ENCODE results near the gene DLG5. TPM values are rescaled to one million over a fixed set of nuclear protein-coding genes. Genes with fewer than 3 reads are reported as not detected.

DLG5 gene
- total RNA-seq, 1 experiment from 2014 or later, result 69.7 TPM

GRCh38 chr10:77820349-77820748 is 106.2 kb downstream of the DLG5 start:
- Histone ChIP-seq H3K4me1 (no peaks in the 10 kb centered on the region), H3K4me3 (ENCODE audit: low read depth, low read length) (no peak overlapping the region), H3K36me3 (ENCODE audit: control insufficient read depth, insufficient read depth, low read length) (peaks cover 6% of the 10 kb centered on the region), H3K9me3 (no peaks in the 10 kb centered on the region), H3K27me3 (replicated peaks; ENCODE audit: control insufficient read depth, insufficient read depth, low read length) (no peaks in the 10 kb centered on the region)
- Mint-ChIP-seq H3K27me3 (ENCODE audit: insufficient read depth, unreplicated experiment) (no peaks in the 10 kb centered on the region), H3K27ac (ENCODE audit: unreplicated experiment) (no peak overlapping the region), H3K36me3 (ENCODE audit: insufficient read depth, unreplicated experiment) (peaks cover 74% of the 10 kb centered on the region), H3K4me1 (ENCODE audit: low read depth, unreplicated experiment) (no peaks in the 10 kb centered on the region), H3K4me3 (ENCODE audit: unreplicated experiment) (no peak overlapping the region), H3K9me3 (ENCODE audit: unreplicated experiment) (no peaks in the 10 kb centered on the region)
- ChIA-PET CTCF (no interaction called here), POLR2A (no interaction called here)
- no TSS peak for BruUV-seq (replicated peaks)
- intact Hi-C loops (cut with micrococcal nuclease; ENCODE audit: unreplicated experiment), result no loop called here
- DNase-seq, result no peak
- TF ChIP-seq, protein P1, sequence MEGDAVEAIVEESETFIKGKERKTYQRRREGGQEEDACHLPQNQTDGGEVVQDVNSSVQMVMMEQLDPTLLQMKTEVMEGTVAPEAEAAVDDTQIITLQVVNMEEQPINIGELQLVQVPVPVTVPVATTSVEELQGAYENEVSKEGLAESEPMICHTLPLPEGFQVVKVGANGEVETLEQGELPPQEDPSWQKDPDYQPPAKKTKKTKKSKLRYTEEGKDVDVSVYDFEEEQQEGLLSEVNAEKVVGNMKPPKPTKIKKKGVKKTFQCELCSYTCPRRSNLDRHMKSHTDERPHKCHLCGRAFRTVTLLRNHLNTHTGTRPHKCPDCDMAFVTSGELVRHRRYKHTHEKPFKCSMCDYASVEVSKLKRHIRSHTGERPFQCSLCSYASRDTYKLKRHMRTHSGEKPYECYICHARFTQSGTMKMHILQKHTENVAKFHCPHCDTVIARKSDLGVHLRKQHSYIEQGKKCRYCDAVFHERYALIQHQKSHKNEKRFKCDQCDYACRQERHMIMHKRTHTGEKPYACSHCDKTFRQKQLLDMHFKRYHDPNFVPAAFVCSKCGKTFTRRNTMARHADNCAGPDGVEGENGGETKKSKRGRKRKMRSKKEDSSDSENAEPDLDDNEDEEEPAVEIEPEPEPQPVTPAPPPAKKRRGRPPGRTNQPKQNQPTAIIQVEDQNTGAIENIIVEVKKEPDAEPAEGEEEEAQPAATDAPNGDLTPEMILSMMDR (IDR thresholded peaks at IDR 0.05; ENCODE audit: insufficient read depth in 1 of 2, low read depth in 1 of 2, low read length in 1 of 2, severe bottlenecking in 1 of 2, unreplicated experiment in 1 of 2), result no peak

DNA sequence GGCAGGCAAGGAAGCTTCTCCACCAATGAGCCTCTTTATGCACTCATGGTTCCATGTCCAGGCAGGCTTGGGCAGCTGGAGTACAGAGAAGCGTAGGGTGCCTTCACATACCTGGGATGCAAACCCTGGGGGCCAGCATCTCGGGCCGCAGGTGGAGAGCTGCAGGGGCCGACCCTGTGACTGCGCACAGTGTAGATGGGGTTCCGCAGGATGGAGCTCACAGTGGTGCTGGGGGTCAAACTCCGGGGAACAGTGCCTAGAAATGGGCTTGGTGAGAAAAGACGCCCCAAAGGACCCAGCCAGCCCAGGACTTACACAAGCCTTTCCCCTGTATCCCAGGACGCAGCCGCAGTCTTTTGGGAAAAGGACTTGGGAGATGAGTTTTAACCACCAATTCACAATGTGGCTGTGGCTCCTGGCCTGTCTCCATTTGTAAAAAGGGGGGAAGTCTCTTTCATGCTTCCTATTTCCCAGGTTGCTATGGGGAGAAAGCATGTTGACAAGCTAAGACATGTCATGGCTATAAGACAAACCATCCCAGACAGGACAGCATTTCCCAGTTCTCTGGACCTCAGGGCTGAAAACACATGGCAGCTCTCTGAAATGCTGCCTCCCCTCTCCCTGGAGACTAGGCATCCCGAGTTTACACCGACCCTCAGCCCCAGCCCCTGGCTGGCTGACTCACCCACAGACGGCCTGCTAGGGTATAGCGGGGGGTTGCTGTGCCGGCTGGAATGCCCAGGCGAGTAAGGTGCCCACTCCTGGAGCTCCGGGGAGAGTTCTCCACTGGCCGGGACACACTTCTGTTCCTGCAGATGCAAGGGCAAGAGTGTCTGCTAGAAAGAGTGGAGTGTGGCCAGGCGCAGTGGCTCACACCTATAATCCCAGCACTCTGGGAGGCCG is 107.1 kb downstream of the DLG5 start:
- no peak overlapping the region for H3K4me3 ChIP-seq (ENCODE audit: low read depth, low read length)
- no peak overlapping the region for H3K27ac Mint-ChIP-seq (ENCODE audit: unreplicated experiment)
- H3K9me3 Mint-ChIP-seq (ENCODE audit: unreplicated experiment), result no peaks in the 10 kb centered on the region
- H3K27me3 Mint-ChIP-seq (ENCODE audit: insufficient read depth, unreplicated experiment), result no peaks in the 10 kb centered on the region
- no peaks in the 10 kb centered on the region for H3K27me3 ChIP-seq (replicated peaks; ENCODE audit: control insufficient read depth, insufficient read depth, low read length)
- CTCF ChIA-PET, result no interaction called here
- POLR2A ChIA-PET, result no interaction called here
- TF ChIP-seq, protein P1 (IDR thresholded peaks at IDR 0.05; ENCODE audit: insufficient read depth in 1 of 2, low read depth in 1 of 2, low read length in 1 of 2, severe bottlenecking in 1 of 2, unreplicated experiment in 1 of 2), result no peak
- H3K36me3 Mint-ChIP-seq (ENCODE audit: insufficient read depth, unreplicated experiment), result peaks cover 77% of the 10 kb centered on the region
- BruUV-seq (replicated peaks), result no TSS peak
- no peaks in the 10 kb centered on the region for H3K9me3 ChIP-seq
- H3K4me1 ChIP-seq, result no peaks in the 10 kb centered on the region
- H3K4me1 Mint-ChIP-seq (ENCODE audit: low read depth, unreplicated experiment), result no peaks in the 10 kb centered on the region
- intact Hi-C loops (cut with micrococcal nuclease; ENCODE audit: unreplicated experiment), result no loop called here
- peaks cover 9% of the 10 kb centered on the region for H3K36me3 ChIP-seq (ENCODE audit: control insufficient read depth, insufficient read depth, low read length)
- H3K4me3 Mint-ChIP-seq (ENCODE audit: unreplicated experiment), result no peak overlapping the region
- no peak for DNase-seq

DNA sequence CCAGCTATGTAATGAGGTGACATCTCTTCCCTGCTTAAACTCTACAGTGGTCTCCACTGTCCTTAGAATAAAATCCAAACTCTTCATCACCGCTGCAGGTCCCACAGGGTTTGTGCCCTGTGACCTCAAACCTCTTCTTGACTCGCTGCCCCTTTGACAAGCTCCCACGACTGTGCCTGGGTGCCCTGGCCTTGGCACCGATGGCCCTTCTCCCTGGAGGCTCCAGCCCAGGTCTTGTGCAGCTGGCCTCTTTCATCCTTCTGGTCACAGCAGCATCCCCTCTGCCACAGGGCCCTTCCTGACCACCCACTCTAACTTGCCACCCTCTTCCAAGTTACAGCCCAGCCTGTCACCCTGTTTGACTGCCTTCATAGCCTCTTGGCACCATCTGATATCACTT is 108.2 kb downstream of the DLG5 start:
- peaks cover 76% of the 10 kb centered on the region for H3K36me3 Mint-ChIP-seq (ENCODE audit: insufficient read depth, unreplicated experiment)

More for the DNA sequence above, 108.2 kb downstream of the DLG5 start:
- ChIA-PET POLR2A (no interaction called here), CTCF (no interaction called here)
- Mint-ChIP-seq H3K27me3 (ENCODE audit: insufficient read depth, unreplicated experiment) (no peaks in the 10 kb centered on the region), H3K4me3 (ENCODE audit: unreplicated experiment) (no peak overlapping the region), H3K9me3 (ENCODE audit: unreplicated experiment) (no peaks in the 10 kb centered on the region), H3K27ac (ENCODE audit: unreplicated experiment) (no peak overlapping the region), H3K4me1 (ENCODE audit: low read depth, unreplicated experiment) (no peaks in the 10 kb centered on the region)
- Histone ChIP-seq H3K4me1 (no peaks in the 10 kb centered on the region), H3K27me3 (replicated peaks; ENCODE audit: control insufficient read depth, insufficient read depth, low read length) (no peaks in the 10 kb centered on the region), H3K9me3 (no peaks in the 10 kb centered on the region), H3K36me3 (ENCODE audit: control insufficient read depth, insufficient read depth, low read length) (peaks cover 7% of the 10 kb centered on the region), H3K4me3 (ENCODE audit: low read depth, low read length) (no peak overlapping the region)
- intact Hi-C loops (cut with micrococcal nuclease; ENCODE audit: unreplicated experiment), result no loop called here
- no TSS peak for BruUV-seq (replicated peaks)
- TF ChIP-seq, protein P1 (IDR thresholded peaks at IDR 0.05; ENCODE audit: insufficient read depth in 1 of 2, low read depth in 1 of 2, low read length in 1 of 2, severe bottlenecking in 1 of 2, unreplicated experiment in 1 of 2), result no peak
- DNase-seq, result no peak

Data from Caco-2 (cell line).